RWPE2 (cell line): Measurements from ENCODE around the gene GALNT17.

Experiments
- ATAC-seq: fragments of 200-7000 bp; cut with Tn5 transposase; 3 replicates; pipeline ENCODE4 v1.9.1; 2021; ENCODE audit warnings: low read depth
- DNase-seq: peaks from one replicate; pipeline ENCODE4 v3.0.0-alpha.2; 2020; ENCODE audit warnings: low spot score
- H3K27ac ChIP-seq: fragments of 450-650 bp; 2 replicates; pipeline ENCODE4 v1.5.1; 2017; ENCODE audit warnings: mild to moderate bottlenecking; ENCODE audit not compliant: poor library complexity, severe bottlenecking
- H3K27me3 ChIP-seq: fragments of 250-450 bp; sonication (Bioruptor Pico); 2 replicates; pipeline ENCODE4 v1.5.1; 2021; ENCODE audit warnings: mild to moderate bottlenecking, moderate library complexity; ENCODE audit not compliant: insufficient read depth, poor library complexity, severe bottlenecking
- H3K36me3 ChIP-seq: fragments of 250-450 bp; sonication (Bioruptor Pico); 2 replicates; pipeline ENCODE4 v1.5.1; 2020; ENCODE audit warnings: low read depth, mild to moderate bottlenecking, moderate library complexity
- H3K4me1 ChIP-seq: fragments of 250-450 bp; sonication (Bioruptor Pico); 2 replicates; pipeline ENCODE4 v1.5.1; 2021; ENCODE audit warnings: mild to moderate bottlenecking, moderate library complexity; ENCODE audit not compliant: insufficient read depth, poor library complexity, severe bottlenecking
- H3K4me3 ChIP-seq: fragments of 250-450 bp; sonication (Bioruptor Pico); 2 replicates; pipeline ENCODE4 v1.5.1; 2021; ENCODE audit warnings: mild to moderate bottlenecking, moderate library complexity; ENCODE audit not compliant: severe bottlenecking
- H3K9me3 ChIP-seq: fragments of 250-450 bp; sonication (Bioruptor Pico); 2 replicates; pipeline ENCODE4 v1.5.1; 2021; ENCODE audit warnings: mild to moderate bottlenecking, moderate library complexity; ENCODE audit not compliant: severe bottlenecking
- CTCF ChIP-seq: fragments of 450-650 bp; IDR thresholded peaks from one replicate; pipeline ENCODE4 v1.5.1; 2017; ENCODE audit warnings: mild to moderate bottlenecking, moderate library complexity; ENCODE audit not compliant: poor library complexity, severe bottlenecking

GALNT17 gene

GRCh38 chr7:71354716-71355115 is 222.8 kb downstream of the GALNT17 start:
- no peak for TF ChIP-seq CTCF
- ATAC-seq = no peak

DNA sequence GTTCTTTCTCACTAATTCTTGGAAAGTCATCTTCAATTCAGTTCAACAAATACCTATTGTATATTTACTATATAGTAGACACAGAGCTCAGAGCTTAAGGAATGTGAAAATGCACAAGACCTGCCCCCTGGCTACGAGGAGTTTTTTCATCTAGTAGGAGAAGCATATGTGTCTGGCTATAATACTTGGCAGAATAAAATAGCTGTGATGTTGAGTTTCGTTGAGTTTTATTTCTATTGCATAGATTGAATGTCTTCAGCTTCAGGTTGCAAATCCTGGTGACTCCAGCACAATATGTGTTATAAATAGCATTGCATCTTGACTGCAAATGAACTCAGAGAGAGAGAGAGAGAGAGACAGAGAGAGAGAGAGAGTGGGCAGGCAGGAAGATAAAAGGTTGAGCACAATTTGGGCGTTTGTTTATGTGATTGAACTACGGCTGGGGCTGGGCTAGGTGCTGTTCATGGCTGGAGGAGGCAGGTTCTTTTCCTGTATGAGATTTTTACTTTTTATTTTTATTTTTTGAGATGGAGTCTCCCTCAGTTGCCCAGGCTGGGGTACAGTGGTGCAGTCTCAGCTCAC is 229.6 kb downstream of the GALNT17 start:
- Histone ChIP-seq H3K36me3 (no peaks in the 10 kb centered on the region), H3K9me3 (no peaks in the 10 kb centered on the region), H3K4me3 (no peak overlapping the region), H3K4me1 (no peaks in the 10 kb centered on the region), H3K27ac (no peak overlapping the region), H3K27me3 (no peaks in the 10 kb centered on the region)
- no peak for TF ChIP-seq CTCF
- ATAC-seq = no peak
- no peak for DNase-seq

More at GRCh38 chr7:71354716-71355115, 222.8 kb downstream of the GALNT17 start:
- DNase-seq = no peak
- Histone ChIP-seq H3K36me3 (no peaks in the 10 kb centered on the region), H3K9me3 (peaks cover 3% of the 10 kb centered on the region), H3K4me3 (no peak overlapping the region), H3K4me1 (no peaks in the 10 kb centered on the region), H3K27me3 (no peaks in the 10 kb centered on the region), H3K27ac (no peak overlapping the region)

- no peaks in the 10 kb centered on the region for H3K9me3 ChIP-seq
- TF ChIP-seq CTCF = no peak
- no peaks in the 10 kb centered on the region for H3K4me1 ChIP-seq
- no peaks in the 10 kb centered on the region for H3K27me3 ChIP-seq
- no peak for DNase-seq
- no peak overlapping the region for H3K27ac ChIP-seq
- ATAC-seq = no peak
- no peak overlapping the region for H3K4me3 ChIP-seq
- H3K36me3 ChIP-seq = no peaks in the 10 kb centered on the region
These were observed 230.3 kb downstream of the GALNT17 start for GRCh38 chr7:71362240-71362639.

- DNase-seq (no peak), ATAC-seq (no peak)
- H3K27ac ChIP-seq = no peak overlapping the region
- no peaks in the 10 kb centered on the region for H3K27me3 ChIP-seq
- H3K36me3 ChIP-seq = no peaks in the 10 kb centered on the region
- no peaks in the 10 kb centered on the region for H3K4me1 ChIP-seq
- no peak overlapping the region for H3K4me3 ChIP-seq
- no peaks in the 10 kb centered on the region for H3K9me3 ChIP-seq
- TF ChIP-seq CTCF = no peak
These were observed 231.3 kb downstream of the GALNT17 start for GRCh38 chr7:71363223-71363622.

DNA sequence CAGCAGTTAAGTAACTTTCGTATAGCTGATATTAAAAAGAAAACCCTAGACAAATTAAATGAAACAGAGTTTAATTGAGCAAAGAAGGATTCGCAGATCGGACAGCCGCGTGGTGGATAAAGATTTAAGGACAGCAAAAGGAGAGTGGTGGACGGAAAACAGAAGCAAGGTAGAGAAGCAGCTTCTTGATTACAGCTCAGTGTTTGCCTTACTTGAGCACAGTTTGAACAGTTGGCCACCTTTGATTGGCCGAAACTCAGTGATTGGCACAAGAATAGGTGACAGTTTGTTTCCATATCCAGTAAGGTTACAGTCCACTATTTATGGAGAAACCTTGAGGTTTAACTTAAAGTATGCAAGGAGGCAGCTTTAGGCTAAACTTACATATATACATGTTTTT is 231.7 kb downstream of the GALNT17 start:
- Histone ChIP-seq H3K27me3 (no peaks in the 10 kb centered on the region), H3K27ac (no peak overlapping the region), H3K36me3 (no peaks in the 10 kb centered on the region), H3K4me1 (no peaks in the 10 kb centered on the region), H3K4me3 (no peak overlapping the region), H3K9me3 (no peaks in the 10 kb centered on the region)
- no peak for DNase-seq
- no peak for TF ChIP-seq CTCF
- ATAC-seq = no peak
